Liver (tissue), 9 donors: ENCODE measurements around the gene NFIX. TPM values are rescaled to one million over a fixed set of nuclear protein-coding genes. Genes with fewer than 3 reads are reported as not detected.

ENCODE experiments used
- DNase-seq: peaks from one replicate; pipeline ENCODE4 v3.0.0-alpha.2; 2017; ENCODE audit warnings: low spot score
- H3K27ac ChIP-seq, 2 donors: one replicate each; pipeline ENCODE4 v1.7.0; 2013; ENCODE audit warnings: inconsistent platforms in 2 of 2, low read length in 2 of 2, control low read depth in 1 of 2, low read depth in 1 of 2, mild to moderate bottlenecking in 1 of 2
- H3K27me3 ChIP-seq, 4 donors: one replicate each; pipeline versions ENCODE4 v1.6.1 to v1.7.0; 2013; ENCODE audit warnings: low read length in 3 of 4, inconsistent platforms in 1 of 4, mild to moderate bottlenecking in 1 of 4, moderate library complexity in 1 of 4; ENCODE audit not compliant: control insufficient read depth in 4 of 4, insufficient read depth in 4 of 4
- H3K36me3 ChIP-seq, 4 donors: one replicate each; pipeline versions ENCODE4 v1.6.1 to v1.7.0; 2013; ENCODE audit warnings: low read length in 3 of 4, mild to moderate bottlenecking in 3 of 4, low read depth in 1 of 4, moderate library complexity in 1 of 4; ENCODE audit not compliant: control insufficient read depth in 4 of 4, insufficient read depth in 3 of 4
- H3K4me1 ChIP-seq, 4 donors: one replicate each; pipeline versions ENCODE4 v1.6.1 to v1.7.0; 2013; ENCODE audit warnings: low read length in 3 of 4, mild to moderate bottlenecking in 3 of 4, moderate library complexity in 1 of 4; ENCODE audit not compliant: control insufficient read depth in 4 of 4, insufficient read depth in 4 of 4
- H3K4me3 ChIP-seq, 3 donors: one replicate each; pipeline versions ENCODE4 v1.6.1 to v1.7.0; 2013; ENCODE audit warnings: low read length in 3 of 3, control low read depth in 1 of 3, low read depth in 1 of 3, mild to moderate bottlenecking in 1 of 3
- H3K9ac ChIP-seq, 2 donors: one replicate each; pipeline ENCODE4 v1.7.0; 2013; ENCODE audit warnings: low read length in 2 of 2, mild to moderate bottlenecking in 2 of 2, moderate library complexity in 2 of 2, control low read depth in 1 of 2, low read depth in 1 of 2
- H3K9me3 ChIP-seq, 4 donors: one replicate each; pipeline versions ENCODE4 v1.6.1 to v1.7.0; 2013; ENCODE audit warnings: low read length in 3 of 4; ENCODE audit not compliant: control insufficient read depth in 4 of 4
- ATF3 ChIP-seq: IDR thresholded peaks from 2 replicates; pipeline ENCODE4 v1.6.1; 2016; ENCODE audit warnings: antibody characterized with exemption
- EGR1 ChIP-seq, 2 donors: IDR thresholded peaks; 2 replicates each; pipeline ENCODE4 v1.6.1; 2016 to 2018; ENCODE audit warnings: antibody characterized with exemption in 2 of 2, low read depth in 2 of 2
- FOXA1 ChIP-seq: IDR thresholded peaks from 2 replicates; pipeline ENCODE4 v1.6.1; 2016; ENCODE audit warnings: antibody characterized with exemption
- FOXA2 ChIP-seq: IDR thresholded peaks from 2 replicates; pipeline ENCODE4 v1.6.1; 2016; ENCODE audit warnings: antibody characterized with exemption
- JUND ChIP-seq, 2 donors: IDR thresholded peaks; 2 replicates each; pipeline ENCODE4 v1.6.1; 2016; ENCODE audit warnings: antibody characterized with exemption in 2 of 2
- NR2F2 ChIP-seq: IDR thresholded peaks from 2 replicates; pipeline ENCODE4 v1.6.1; 2016; ENCODE audit warnings: antibody characterized with exemption
- RAD21 ChIP-seq, 2 donors: IDR thresholded peaks; 2 replicates each; pipeline ENCODE4 v1.6.1; 2016; ENCODE audit warnings: antibody characterized with exemption in 2 of 2, mild to moderate bottlenecking in 2 of 2
- RXRA ChIP-seq, 2 donors: IDR thresholded peaks; 2 replicates each; pipeline ENCODE4 v1.6.1; 2017 to 2018; ENCODE audit warnings: antibody characterized with exemption in 2 of 2, mild to moderate bottlenecking in 1 of 2
- TAF1 ChIP-seq: conservative IDR thresholded peaks from 2 replicates; pipeline ENCODE4 v1.6.1; 2016; ENCODE audit warnings: antibody characterized with exemption, mild to moderate bottlenecking
- WGBS: extraction: QIAGEN DNeasy Blood & Tissue Kit; methylation state at CpG from one replicate; pipeline ENCODE4 v1.1.7; 2013; 5-methylcytosine and 5-hydroxymethylcytosine counted together
- polyA plus RNA-seq, 2 donors: library from polyadenylated mRNA; stranded (reverse) in 1 of 2; unstranded in 1 of 2; fragments of 200-250 nt in 1 of 2; fragments of >200 nt in 1 of 2; fragmentation: Nextera tagmentation in 1 of 2; extraction: Ambion mirVana in 1 of 2; gene quantifications; one replicate each; pipeline versions ENCODE4 v1.2.1 to v1.2.3, GENCODE V29; 2013 to 2015
- total RNA-seq, 2 donors: library from RNA; depleted of rRNA; stranded (reverse); fragments of >200 nt; gene quantifications; one replicate each; pipeline ENCODE4 v1.2.3, GENCODE V29; 2014
- TF ChIP-seq, protein P1 (sequence below): IDR thresholded peaks from 2 replicates; pipeline ENCODE4 v1.6.1; 2016; ENCODE audit warnings: antibody characterized with exemption
- TF ChIP-seq, protein P2 (sequence below): IDR thresholded peaks from 2 replicates; pipeline ENCODE4 v1.6.1; 2016; ENCODE audit warnings: antibody characterized with exemption, mild to moderate bottlenecking
- donor health status: healthy.
- donor health status: healthy.
- donor health status: healthy.
- donor health status: healthy.
- donor health status: healthy.

The NFIX gene
- total and polyA plus RNA-seq, 4 donors, result 3.3 to 18.4 (median 12.6) TPM

GRCh38 chr19:13027557-13027956 is 32.3 kb downstream of the NFIX start:
- no peaks in the 10 kb centered on the region for H3K27me3 ChIP-seq
- no peaks in the 10 kb centered on the region for H3K36me3 ChIP-seq
- WGBS, result 92% methylated on average over 6 of the region's 6 CpGs
- DNase-seq, result no peak
- H3K27ac ChIP-seq, result no peak overlapping the region
- TF ChIP-seq FOXA2, result no peak
- no peak for TF ChIP-seq FOXA1
- TF ChIP-seq, protein P1, sequence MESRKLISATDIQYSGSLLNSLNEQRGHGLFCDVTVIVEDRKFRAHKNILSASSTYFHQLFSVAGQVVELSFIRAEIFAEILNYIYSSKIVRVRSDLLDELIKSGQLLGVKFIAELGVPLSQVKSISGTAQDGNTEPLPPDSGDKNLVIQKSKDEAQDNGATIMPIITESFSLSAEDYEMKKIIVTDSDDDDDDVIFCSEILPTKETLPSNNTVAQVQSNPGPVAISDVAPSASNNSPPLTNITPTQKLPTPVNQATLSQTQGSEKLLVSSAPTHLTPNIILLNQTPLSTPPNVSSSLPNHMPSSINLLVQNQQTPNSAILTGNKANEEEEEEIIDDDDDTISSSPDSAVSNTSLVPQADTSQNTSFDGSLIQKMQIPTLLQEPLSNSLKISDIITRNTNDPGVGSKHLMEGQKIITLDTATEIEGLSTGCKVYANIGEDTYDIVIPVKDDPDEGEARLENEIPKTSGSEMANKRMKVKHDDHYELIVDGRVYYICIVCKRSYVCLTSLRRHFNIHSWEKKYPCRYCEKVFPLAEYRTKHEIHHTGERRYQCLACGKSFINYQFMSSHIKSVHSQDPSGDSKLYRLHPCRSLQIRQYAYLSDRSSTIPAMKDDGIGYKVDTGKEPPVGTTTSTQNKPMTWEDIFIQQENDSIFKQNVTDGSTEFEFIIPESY, result no peak
- no peak for TF ChIP-seq JUND (IDR thresholded peaks at IDR 0.05)
- TF ChIP-seq, protein P2, sequence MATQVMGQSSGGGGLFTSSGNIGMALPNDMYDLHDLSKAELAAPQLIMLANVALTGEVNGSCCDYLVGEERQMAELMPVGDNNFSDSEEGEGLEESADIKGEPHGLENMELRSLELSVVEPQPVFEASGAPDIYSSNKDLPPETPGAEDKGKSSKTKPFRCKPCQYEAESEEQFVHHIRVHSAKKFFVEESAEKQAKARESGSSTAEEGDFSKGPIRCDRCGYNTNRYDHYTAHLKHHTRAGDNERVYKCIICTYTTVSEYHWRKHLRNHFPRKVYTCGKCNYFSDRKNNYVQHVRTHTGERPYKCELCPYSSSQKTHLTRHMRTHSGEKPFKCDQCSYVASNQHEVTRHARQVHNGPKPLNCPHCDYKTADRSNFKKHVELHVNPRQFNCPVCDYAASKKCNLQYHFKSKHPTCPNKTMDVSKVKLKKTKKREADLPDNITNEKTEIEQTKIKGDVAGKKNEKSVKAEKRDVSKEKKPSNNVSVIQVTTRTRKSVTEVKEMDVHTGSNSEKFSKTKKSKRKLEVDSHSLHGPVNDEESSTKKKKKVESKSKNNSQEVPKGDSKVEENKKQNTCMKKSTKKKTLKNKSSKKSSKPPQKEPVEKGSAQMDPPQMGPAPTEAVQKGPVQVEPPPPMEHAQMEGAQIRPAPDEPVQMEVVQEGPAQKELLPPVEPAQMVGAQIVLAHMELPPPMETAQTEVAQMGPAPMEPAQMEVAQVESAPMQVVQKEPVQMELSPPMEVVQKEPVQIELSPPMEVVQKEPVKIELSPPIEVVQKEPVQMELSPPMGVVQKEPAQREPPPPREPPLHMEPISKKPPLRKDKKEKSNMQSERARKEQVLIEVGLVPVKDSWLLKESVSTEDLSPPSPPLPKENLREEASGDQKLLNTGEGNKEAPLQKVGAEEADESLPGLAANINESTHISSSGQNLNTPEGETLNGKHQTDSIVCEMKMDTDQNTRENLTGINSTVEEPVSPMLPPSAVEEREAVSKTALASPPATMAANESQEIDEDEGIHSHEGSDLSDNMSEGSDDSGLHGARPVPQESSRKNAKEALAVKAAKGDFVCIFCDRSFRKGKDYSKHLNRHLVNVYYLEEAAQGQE, result no peak
- TF ChIP-seq EGR1 (IDR thresholded peaks at IDR 0.05; ENCODE audit: low read depth in 2 of 2), result no peak
- H3K9ac ChIP-seq, result no peak overlapping the region
- H3K4me3 ChIP-seq, result no peak overlapping the region
- no peaks in the 10 kb centered on the region for H3K9me3 ChIP-seq
- peaks cover 17 to 62% (median 45%) of the 10 kb centered on the region in 4 donors for H3K4me1 ChIP-seq

DNA sequence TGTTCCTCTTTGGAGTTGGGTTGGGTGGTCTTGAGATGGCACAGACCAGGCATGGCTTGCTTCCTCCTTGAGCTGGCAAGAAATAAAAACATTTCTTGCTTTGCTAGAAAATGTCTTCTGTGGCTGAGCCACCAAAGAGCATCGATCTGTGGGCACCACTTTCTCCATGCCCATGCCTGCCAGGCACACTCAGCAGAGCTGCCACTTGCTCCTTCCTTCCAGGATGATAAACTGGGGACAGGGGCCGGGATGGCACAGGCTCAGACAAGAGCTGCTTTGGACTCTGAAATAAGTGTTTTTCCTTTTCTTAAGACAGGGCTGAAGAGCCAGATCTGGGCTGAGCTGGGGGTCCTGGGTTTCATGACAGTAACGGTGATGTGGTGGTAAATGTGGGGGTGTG is 32.8 kb downstream of the NFIX start:
- no peak overlapping the region for H3K27ac ChIP-seq
- H3K4me3 ChIP-seq, result no peak overlapping the region
- TF ChIP-seq TAF1 (no peak), FOXA2 (no peak), EGR1 (IDR thresholded peaks at IDR 0.05; ENCODE audit: low read depth in 2 of 2) (no peak), RXRA (IDR thresholded peaks at IDR 0.05) (no peak), ATF3 (no peak), RAD21 (IDR thresholded peaks at IDR 0.05) (no peak), NR2F2 (no peak)
- TF ChIP-seq, protein P2, result no peak
- peaks cover 17 to 65% (median 45%) of the 10 kb centered on the region in 4 donors for H3K4me1 ChIP-seq
- WGBS, result 90% methylated on average over 3 of the region's 3 CpGs
- no peak for DNase-seq
- no peaks in the 10 kb centered on the region for H3K36me3 ChIP-seq
- no peaks in the 10 kb centered on the region for H3K9me3 ChIP-seq
- no peak overlapping the region for H3K9ac ChIP-seq
- H3K27me3 ChIP-seq, result no peaks in the 10 kb centered on the region
